GM18858 (cell line): ENCODE results near the gene TMEM33.
"Not testable (repeated sequence)": the region's sequence is repeated elsewhere in the genome, so short reads cannot be mapped to it uniquely, and the experiment has no call there.

ENCODE experiments used
- ATAC-seq: cut with Tn5 transposase; IDR thresholded peaks from one replicate; pipeline ENCODE4 v1.9.1; 2021; ENCODE audit not compliant: unreplicated experiment

TMEM33 gene

GRCh38 chr4:41934901-41935651, at the start of gene TMEM33:
TMEM33 (plus strand) TSS chr4:41935429; CDS start chr4:41935485, 56 bp downstream.
- ATAC-seq = peak; percentile 85

DNA sequence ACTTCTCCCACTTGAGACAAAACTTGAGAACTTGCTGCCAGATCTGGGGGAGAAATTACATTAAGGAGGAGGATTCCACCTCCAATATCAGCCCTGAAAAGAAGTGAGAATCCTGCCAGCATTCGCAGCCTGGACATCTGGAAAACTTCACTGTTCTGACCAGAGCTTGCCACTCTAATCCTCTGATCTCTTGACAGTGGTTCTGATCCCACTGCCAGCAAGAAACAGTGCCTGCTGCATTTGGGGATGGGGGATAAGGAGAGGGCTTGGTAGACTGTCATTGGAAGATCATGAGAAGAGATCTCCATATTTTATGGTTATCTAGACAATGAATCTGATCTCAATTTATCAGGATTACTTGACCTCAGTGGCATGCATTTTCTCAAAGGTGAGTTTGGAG, 49.8 kb upstream of the TMEM33 start:
- ATAC-seq = no peak

DNA sequence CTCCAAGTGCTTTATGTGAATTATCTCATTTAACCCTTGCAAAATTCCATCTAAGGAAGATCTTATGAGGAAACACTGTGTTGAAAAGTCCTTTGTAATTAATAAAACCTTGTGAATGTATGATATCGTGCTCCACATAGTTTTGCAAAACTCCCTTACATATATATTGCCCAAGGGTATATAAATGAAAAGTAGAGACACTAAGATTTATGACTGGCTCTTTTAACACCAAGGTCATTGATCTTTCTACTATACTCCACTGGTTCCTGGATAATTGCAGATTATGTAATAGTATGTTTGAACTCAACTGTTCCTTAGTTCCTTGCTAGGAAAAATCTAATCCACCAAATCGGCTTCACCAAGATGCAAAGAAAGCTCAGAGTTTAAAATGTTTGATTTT, 48.0 kb upstream of the TMEM33 start:
- no peak for ATAC-seq

DNA sequence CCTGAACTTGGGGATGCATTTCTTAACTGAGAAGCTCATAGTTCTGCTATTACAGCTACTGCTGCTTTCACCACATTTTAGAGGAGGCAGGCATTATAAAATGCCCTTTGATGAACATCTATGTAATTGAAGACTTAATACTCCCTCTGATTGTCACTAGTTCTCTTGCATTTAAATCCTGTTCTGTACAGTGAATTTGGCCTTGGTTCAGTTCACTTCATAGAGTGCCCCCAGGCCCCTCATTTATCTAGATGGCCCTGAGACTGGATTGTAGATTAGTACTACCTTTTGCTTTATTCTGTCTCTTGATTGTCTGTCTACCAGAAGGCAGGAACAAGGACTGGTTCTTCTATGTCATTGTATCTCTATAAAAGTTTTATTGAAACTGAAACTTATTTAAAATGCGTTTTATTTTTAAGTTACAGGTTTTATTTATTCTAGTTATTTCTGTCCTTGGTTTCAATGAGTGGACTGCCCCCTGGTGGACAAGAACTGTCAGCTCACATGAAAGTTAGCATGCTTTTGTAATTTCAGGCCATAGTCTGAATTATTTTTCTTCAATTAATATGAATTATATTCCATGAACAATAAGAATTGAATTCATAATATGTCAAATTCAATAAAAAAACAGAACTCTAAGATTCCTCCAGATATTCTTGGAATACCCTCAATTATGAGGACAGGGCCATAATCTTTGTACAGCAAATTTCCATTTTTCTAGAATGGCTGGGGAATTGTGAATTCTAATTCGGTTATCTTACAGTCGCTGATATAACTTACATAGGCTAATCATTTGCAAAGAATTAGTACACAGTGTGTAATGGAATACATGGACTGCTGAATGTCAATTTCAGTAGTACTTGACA, 47.2 kb upstream of the TMEM33 start:
- ATAC-seq = no peak

DNA sequence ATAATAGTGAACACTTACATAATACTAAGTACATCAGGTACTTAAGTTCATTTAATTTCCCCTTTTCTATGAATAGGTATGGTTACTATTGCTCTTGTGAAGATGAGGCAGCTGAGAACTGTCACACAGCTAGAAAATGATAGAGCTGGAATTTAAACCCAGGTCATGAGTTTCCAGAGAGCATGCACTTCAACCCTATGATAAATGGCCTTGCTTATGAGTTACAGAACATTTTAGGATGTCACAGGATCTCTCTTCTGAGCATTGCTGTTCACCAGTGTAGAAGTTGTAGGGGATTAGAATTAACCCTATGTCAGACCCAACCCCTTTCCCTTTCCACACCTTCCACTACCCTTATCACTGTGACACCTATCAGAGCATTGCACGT, 46.5 kb upstream of the TMEM33 start:
- ATAC-seq = no peak

DNA sequence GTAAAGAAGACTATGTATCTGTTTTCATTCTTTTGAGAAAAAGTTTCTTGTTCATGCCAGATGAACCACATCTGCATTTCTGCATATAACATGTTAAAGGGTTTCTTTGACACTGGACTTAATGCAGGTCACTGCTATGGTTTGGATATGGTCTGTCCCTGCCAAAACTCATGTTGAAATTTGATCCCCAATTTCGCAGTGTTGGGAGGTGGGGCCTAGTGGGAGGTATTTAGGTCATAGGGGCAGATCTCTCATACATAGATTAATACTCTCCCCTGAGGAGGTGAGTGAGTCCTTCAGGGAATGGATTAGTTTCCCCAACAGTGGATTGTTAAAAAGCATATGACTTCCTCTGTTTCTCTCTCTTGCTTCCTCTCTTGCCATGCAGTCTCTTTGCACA, 45.9 kb upstream of the TMEM33 start:
- no peak for ATAC-seq

DNA sequence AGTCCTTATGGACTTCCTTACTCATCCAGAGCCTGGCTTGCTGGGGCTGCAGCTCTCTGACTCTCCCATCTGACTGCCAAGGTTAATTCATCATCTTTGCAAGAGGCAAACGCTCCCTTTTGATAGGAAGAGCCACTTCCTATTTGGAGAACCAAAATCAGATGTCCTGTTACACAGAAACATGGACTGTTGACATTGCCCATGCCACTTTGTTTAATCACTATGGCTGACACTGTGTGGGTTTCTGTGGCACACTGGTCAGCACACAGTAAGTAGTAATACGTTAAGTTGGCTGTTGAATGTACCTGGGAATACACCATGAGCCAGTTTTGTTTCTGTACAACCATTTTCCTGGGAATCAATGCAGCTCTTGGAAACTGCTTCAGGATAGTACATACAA, 45.1 kb upstream of the TMEM33 start:
- ATAC-seq = no peak

DNA sequence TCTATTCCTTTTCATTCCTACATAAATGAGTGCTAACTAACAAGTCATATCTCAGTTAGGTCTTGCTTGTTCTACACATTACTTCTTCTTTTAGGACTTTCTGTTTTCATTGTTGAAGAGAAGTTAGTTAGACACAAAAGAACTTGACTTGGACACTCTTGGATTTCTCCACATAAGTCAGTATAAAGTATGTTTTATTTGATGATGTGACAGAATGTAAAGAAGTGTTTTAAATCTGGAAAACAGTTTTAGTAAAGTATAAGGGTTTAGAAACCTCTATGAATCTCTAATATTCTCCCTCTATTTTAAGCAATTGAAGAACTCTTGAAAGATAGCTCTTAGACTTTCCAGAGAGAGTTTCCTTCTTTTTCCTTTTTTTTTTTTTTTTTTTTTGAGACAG, 38.6 kb upstream of the TMEM33 start:
- ATAC-seq = no peak

- ATAC-seq = no peak
Observed at GRCh38 chr4:41897698-41898097, 37.5 kb upstream of the TMEM33 start.

- ATAC-seq = not testable (repeated sequence)
Observed at GRCh38 chr4:41909136-41909535, 26.1 kb upstream of the TMEM33 start.

GRCh38 chr4:41912546-41912945, 22.7 kb upstream of the TMEM33 start:
- ATAC-seq = no peak

DNA sequence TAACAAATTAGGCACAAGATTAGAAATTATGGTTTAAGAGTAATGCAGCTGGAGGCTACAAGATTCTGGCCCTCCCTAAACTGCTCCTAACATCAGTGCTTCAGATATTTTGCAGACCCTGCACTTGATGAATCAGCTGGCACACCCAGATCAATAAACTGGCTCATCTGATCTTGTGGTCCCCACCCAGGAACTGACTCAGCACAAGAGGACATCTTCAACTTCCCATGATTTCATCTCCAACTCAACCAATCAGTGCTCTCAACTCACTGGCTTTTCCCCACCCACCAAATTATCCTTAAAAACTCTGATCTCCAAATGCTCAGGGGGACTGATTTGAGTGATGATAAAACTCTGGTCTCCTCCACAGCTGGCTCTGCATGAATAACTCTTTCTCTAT, 21.7 kb upstream of the TMEM33 start:
- ATAC-seq = no peak

- ATAC-seq = no peak
Observed at GRCh38 chr4:41918278-41918677, 17.0 kb upstream of the TMEM33 start.

GRCh38 chr4:41920416-41920815, 14.8 kb upstream of the TMEM33 start:
- not testable (repeated sequence) for ATAC-seq

- ATAC-seq = no peak
Observed at GRCh38 chr4:41921476-41921875, 13.8 kb upstream of the TMEM33 start.

DNA sequence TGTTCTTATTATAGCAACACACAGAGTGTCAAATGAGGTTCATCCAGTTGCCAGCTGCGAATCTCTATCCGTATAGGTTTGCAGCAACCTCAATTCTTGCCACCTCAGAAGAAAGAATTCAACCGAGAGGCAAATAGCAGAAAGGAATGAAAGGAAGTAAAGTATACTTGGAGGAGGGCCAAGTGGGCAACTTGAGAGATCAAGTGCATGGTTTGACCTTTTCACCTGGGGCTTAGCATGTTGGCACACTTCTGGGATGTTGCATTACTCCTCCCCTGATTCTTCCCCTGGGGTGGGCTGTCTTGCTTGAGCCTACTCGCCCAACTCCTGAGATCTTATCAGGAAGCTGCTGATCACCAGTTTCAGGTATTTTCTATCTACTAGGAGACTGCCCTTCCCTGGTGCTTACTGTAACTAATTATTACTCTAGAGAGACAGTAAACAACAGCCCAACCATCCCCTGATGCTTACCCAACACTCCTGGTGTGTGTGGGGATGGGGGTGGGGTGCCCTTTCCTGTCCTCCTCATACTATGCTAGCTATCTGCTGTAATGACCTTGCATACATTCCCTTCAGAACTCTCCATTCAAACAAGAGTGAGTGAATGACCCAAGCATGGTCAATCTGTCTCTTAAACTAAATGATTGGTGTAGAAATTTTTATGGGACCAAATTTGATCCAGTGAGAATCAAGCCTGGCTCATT, 7.3 kb upstream of the TMEM33 start:
- ATAC-seq = no peak

DNA sequence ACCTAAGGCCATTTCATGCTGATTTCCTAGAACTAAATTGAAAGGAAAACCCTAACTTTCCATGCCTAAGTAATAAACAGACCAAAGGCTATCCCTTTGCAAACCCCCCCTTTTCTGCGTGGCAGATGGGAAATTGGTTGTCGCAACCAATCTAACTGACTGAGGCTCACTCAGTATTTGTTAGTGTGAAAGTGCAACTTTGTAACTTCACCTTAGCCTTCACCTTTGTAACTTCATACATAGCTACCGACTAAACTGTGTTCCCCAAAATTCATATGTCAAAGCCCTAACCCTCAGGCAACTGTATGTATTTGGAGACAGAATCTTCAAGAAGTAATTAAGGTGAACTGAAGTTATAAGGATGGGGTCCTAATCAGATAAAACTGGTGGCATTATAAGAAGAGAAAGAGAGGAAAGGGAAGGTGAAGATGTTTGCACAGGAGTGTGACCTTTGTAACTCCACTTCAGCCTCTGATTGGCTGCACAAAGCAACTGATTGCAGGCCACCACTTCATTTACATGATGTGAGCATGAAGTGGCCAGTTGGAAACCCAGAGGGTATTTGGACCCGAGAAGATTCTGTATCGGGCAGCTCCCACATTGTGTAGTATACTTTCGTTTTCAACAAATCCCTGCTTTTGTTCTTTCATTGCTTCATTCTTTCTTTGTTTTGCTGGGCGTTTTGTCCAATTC, 4.9 kb upstream of the TMEM33 start:
- ATAC-seq = no peak

DNA sequence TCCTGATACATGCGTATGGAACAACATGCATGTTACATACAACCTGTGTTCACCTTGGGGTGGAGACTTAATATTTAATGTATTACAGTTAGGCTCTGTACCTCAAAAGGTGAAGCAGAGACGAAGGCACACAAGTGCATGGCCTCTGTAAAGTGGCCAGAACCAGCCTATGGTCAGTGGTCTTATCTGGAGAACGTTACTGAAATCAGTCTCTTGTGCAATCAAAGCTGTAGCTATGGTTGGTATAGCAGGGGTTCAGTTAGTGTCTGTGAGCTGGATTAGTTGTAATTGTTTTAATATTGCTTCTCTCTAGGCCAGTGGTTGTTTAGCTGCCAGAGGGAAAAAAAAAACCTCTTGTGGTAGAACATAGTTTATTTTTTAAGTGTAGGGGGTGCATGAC, 2.2 kb upstream of the TMEM33 start:
- ATAC-seq = no peak

DNA sequence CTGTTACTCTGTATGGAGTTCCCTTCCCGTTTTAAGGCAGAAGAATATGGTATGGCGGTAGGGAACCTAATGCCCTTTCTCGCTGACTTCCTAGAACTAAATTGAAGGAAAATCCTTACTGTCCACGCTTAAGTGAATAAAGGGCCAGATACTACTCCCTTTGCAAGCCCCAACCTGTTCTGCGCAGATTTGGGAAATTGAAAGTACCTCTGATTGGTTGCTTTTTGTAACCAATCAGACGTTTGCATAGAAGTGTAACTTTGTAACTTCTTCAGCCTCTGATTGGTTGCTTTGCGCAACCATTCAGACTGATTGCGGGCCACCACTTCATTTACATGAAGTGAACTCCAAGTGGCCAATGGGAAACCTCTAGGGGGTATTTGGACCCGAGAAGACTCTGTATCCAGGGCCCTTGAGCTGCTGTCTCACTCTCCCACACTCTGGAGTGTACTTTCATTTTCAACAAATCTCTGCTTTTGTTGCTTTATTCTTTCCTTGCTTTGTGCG, 1.2 kb upstream of the TMEM33 start:
- no peak for ATAC-seq

DNA sequence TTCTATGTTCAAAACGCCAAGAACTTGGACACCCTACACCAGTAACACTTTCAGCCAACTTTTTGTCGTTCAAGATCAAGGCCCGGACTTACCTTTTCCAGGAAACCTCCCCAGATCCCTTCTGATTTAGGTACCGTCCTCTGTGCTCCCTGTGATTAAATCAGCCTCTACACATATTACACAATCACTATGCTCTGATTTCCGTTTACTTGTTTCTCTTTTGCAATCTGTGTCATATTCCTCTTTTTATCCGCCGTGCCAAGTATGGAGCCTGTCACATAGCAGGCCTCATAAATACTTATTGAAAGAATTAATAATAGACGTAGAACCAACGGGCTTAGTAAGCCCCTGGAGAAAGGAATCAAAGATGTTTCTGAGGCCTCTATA, 722 bp upstream of the TMEM33 start:
- no peak for ATAC-seq

DNA sequence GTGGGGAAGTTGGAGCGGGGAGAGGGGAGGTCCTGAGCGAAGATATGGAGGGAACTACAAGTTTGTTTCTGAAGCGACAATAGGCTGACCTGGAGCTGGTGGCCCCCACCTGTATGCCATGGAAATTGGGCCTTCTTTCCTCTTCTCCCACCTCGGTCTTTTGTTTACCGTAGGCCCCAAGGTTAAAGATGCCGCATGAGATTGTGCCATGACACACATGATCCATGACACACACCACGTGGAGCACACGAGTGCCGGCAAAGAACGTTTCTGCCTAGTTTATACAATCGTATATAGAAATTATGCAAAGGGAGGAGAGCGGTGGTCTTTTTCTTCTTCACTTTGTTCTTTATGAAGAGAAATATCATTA, 408 bp downstream of the TMEM33 start:
- peak; percentile 4 for ATAC-seq
